SK-N-MC (cell line): ENCODE results near the gene APOF.
"Not testable (repeated sequence)": the region's sequence is repeated elsewhere in the genome, so short reads cannot be mapped to it uniquely, and the experiment has no call there.

Source experiments
- DNase-seq: peaks from one replicate; pipeline ENCODE4 v3.0.0-alpha.2; 2011; ENCODE audit warnings: low read depth, low spot score
- H3K27ac ChIP-seq: fragments of 200-600 bp; sonication (generic); 2 replicates; pipeline ENCODE4 v1.5.1; 2016; ENCODE audit warnings: mixed run types
- H3K36me3 ChIP-seq: fragments of 200-600 bp; sonication (generic); 2 replicates; pipeline ENCODE4 v1.6.1; 2017; ENCODE audit warnings: antibody characterized with exemption, low read length, mixed read lengths; ENCODE audit not compliant: insufficient read depth
- H3K4me3 ChIP-seq: fragments of 200-600 bp; sonication (generic); 2 replicates; pipeline ENCODE4 v1.5.1; 2016
- H3K9ac ChIP-seq: fragments of 200-600 bp; sonication (generic); 2 replicates; pipeline ENCODE4 v1.8.0; 2017; ENCODE audit warnings: mixed run types, mixed read lengths; ENCODE audit not compliant: insufficient read length
- H3K9me3 ChIP-seq: fragments of 200-600 bp; sonication (generic); 2 replicates; pipeline ENCODE4 v1.6.1; 2017; ENCODE audit warnings: low read depth, mild to moderate bottlenecking, antibody characterized with exemption, low read length, moderate library complexity, mixed read lengths
- EZH2 ChIP-seq: fragments of 200-600 bp; sonication (generic); IDR thresholded peaks from one replicate; pipeline ENCODE4 v1.6.1; 2017; ENCODE audit warnings: antibody characterized with exemption
- FOXP2 ChIP-seq: optimal IDR thresholded peaks from 2 replicates; pipeline ENCODE3; 2011; ENCODE audit warnings: mild to moderate bottlenecking, moderate library complexity; ENCODE audit not compliant: insufficient read depth; ENCODE audit errors: extremely low read length, control extremely low read depth
- POLR2AphosphoS5 ChIP-seq: IDR thresholded peaks from 2 replicates; pipeline ENCODE4 v1.6.1; 2012; ENCODE audit warnings: mild to moderate bottlenecking, low read depth, low read length, borderline replicate concordance

The APOF gene

GRCh38 chr12:56337753-56338251 is 24.9 kb downstream of the APOF start:
- DNase-seq, result no peak
- Histone ChIP-seq H3K36me3 (no peaks in the 10 kb centered on the region; the same call in 1 of the 2 replicates), H3K9ac (no peak overlapping the region), H3K9me3 (no peaks in the 10 kb centered on the region), H3K4me3 (no peak overlapping the region), H3K27ac (no peak overlapping the region)
- no peak for TF ChIP-seq FOXP2

GRCh38 chr12:56336361-56337167 is 26.1 kb downstream of the APOF start:
- Histone ChIP-seq H3K36me3 (no peaks in the 10 kb centered on the region), H3K9ac (no peak overlapping the region), H3K9me3 (no peaks in the 10 kb centered on the region), H3K4me3 (no peak overlapping the region), H3K27ac (no peak overlapping the region)
- TF ChIP-seq EZH2 (no peak), FOXP2 (no peak), POLR2AphosphoS5 (no peak)
- DNase-seq, result no peak

- H3K36me3 ChIP-seq, H3K9ac ChIP-seq, DNase-seq, H3K27ac ChIP-seq, H3K4me3 ChIP-seq, H3K9me3 ChIP-seq: not testable (repeated sequence)
These were observed 27.1 kb downstream of the APOF start for GRCh38 chr12:56335527-56335926.

GRCh38 chr12:56334490-56334793 is 28.2 kb downstream of the APOF start:
- TF ChIP-seq EZH2 (no peak), POLR2AphosphoS5 (no peak), FOXP2 (no peak)
- no peaks in the 10 kb centered on the region for H3K9me3 ChIP-seq
- no peak for DNase-seq
- no peaks in the 10 kb centered on the region for H3K36me3 ChIP-seq
- H3K4me3 ChIP-seq, result peak overlapping the region; percentile 88
- H3K9ac ChIP-seq, result peak overlapping the region; percentile 88
- H3K27ac ChIP-seq, result peak overlapping the region; percentile 95

- TF ChIP-seq POLR2AphosphoS5, result peak; percentile 84
- no peak for TF ChIP-seq EZH2
These were observed 28.8 kb downstream of the APOF start, which contains the start of gene PAN2 for GRCh38 chr12:56333679-56334489. TSS of gene PAN2 (minus strand) at chr12:56334000. CDS start at chr12:56333094, 906 bp downstream.

GRCh38 chr12:56333197-56333678 is 29.4 kb downstream of the APOF start:
- peak overlapping the region; percentile 88 for H3K4me3 ChIP-seq
- H3K27ac ChIP-seq, result peak overlapping the region; percentile 95
- H3K36me3 ChIP-seq, result no peaks in the 10 kb centered on the region
- peak overlapping the region; percentile 82 for H3K9ac ChIP-seq
- TF ChIP-seq FOXP2, result no peak
- no peak for TF ChIP-seq POLR2AphosphoS5
- no peak for TF ChIP-seq EZH2
- no peak for DNase-seq
- no peaks in the 10 kb centered on the region for H3K9me3 ChIP-seq

More at GRCh38 chr12:56333679-56334489, 28.8 kb downstream of the APOF start, which contains the start of gene PAN2:
- Histone ChIP-seq H3K36me3 (no peaks in the 10 kb centered on the region), H3K9me3 (no peaks in the 10 kb centered on the region), H3K4me3 (peak within 1 kb of the TSS; percentile 88), H3K27ac (peak within 1 kb of the TSS; percentile 95), H3K9ac (peak within 1 kb of the TSS; percentile 88)
- peak; percentile 92 for DNase-seq

GRCh38 chr12:56332512-56333196 is 30.0 kb downstream of the APOF start:
- TF ChIP-seq EZH2, result no peak
- no peak for TF ChIP-seq POLR2AphosphoS5
- no peak for TF ChIP-seq FOXP2
- H3K9ac ChIP-seq, result no peak overlapping the region
- no peaks in the 10 kb centered on the region for H3K9me3 ChIP-seq
- peak overlapping the region; percentile 88 for H3K4me3 ChIP-seq
- no peaks in the 10 kb centered on the region for H3K36me3 ChIP-seq
- H3K27ac ChIP-seq, result no peak overlapping the region
- no peak for DNase-seq

GRCh38 chr12:56330936-56331490 is 31.6 kb downstream of the APOF start:
- no peaks in the 10 kb centered on the region for H3K9me3 ChIP-seq
- no peak for DNase-seq
- no peak overlapping the region for H3K4me3 ChIP-seq
- TF ChIP-seq POLR2AphosphoS5 (no peak), FOXP2 (no peak), EZH2 (no peak)
- H3K9ac ChIP-seq, result no peak overlapping the region
- peaks cover 4% of the 10 kb centered on the region; the same call in 1 of the 2 replicates for H3K36me3 ChIP-seq
- no peak overlapping the region for H3K27ac ChIP-seq
